PC-3 (cell line): ENCODE results near the gene MICU1.

Experiments used
- EZH2 ChIP-seq: fragments of 300-600 bp; sonication (generic); IDR thresholded peaks from one replicate; pipeline ENCODE4 v1.6.1; 2017; ENCODE audit warnings: antibody characterized with exemption, mild to moderate bottlenecking, low read length; ENCODE audit not compliant: unreplicated experiment
- EZH2phosphoT487 ChIP-seq: fragments of 300-600 bp; sonication (generic); IDR thresholded peaks from 2 replicates; pipeline ENCODE4 v1.6.1; 2018; ENCODE audit warnings: mild to moderate bottlenecking, antibody characterized with exemption, low read length, borderline replicate concordance
- TF ChIP-seq, protein P1 (sequence below): fragments of 300-600 bp; sonication (generic); conservative IDR thresholded peaks from 2 replicates; pipeline ENCODE4 v1.5.1; 2017; ENCODE audit warnings: antibody characterized with exemption, low read depth, mild to moderate bottlenecking, low read length

DNA sequence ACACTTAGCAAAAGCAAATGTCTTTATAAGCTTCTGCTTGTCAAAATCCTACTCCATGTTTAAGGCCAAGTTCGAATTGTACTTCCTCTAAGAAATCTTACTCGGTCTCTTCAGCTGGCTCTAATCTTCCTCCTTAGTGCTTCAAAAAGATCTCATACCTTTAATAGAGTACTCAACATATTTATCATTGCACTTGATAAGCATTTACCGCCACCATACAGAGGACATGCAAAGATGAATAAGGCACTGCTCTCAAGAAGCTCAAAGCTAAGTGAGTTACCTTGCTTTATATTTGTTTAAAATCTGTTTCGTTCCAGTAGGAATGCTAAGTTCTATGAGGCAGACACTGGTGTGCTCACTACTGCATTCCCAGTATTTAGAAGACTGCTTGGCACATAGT lies 209.2 kb downstream of the MICU1 start:
- TF ChIP-seq, protein P1, sequence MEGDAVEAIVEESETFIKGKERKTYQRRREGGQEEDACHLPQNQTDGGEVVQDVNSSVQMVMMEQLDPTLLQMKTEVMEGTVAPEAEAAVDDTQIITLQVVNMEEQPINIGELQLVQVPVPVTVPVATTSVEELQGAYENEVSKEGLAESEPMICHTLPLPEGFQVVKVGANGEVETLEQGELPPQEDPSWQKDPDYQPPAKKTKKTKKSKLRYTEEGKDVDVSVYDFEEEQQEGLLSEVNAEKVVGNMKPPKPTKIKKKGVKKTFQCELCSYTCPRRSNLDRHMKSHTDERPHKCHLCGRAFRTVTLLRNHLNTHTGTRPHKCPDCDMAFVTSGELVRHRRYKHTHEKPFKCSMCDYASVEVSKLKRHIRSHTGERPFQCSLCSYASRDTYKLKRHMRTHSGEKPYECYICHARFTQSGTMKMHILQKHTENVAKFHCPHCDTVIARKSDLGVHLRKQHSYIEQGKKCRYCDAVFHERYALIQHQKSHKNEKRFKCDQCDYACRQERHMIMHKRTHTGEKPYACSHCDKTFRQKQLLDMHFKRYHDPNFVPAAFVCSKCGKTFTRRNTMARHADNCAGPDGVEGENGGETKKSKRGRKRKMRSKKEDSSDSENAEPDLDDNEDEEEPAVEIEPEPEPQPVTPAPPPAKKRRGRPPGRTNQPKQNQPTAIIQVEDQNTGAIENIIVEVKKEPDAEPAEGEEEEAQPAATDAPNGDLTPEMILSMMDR = no peak
- TF ChIP-seq EZH2 (no peak), EZH2phosphoT487 (no peak)
